GM18951 (cell line): ENCODE data around the gene RASSF4.

Experiments
- POLR2A ChIP-seq: IDR thresholded peaks from 4 replicates; pipeline ENCODE4 v1.6.1; 2011; ENCODE audit warnings: mild to moderate bottlenecking; ENCODE audit not compliant: insufficient read length, insufficient read depth; ENCODE audit errors: extremely low read depth
- in situ Hi-C: fragments of 300-500 bp; cut with MboI; formaldehyde crosslinking; loops from one replicate; pipeline ENCODE4 v1.12.0; 2022; ENCODE audit warnings: low sequenced_read_pairs, mixed read lengths, inconsistent platforms; ENCODE audit not compliant: unreplicated experiment

RASSF4 gene

GRCh38 chr10:44944354-44944753 lies 15.2 kb upstream of the RASSF4 start:
- no peak for TF ChIP-seq POLR2A
- in situ Hi-C loops = no loop called here

- in situ Hi-C loops = no loop called here
- TF ChIP-seq POLR2A = no peak
These were observed 13.4 kb upstream of the RASSF4 start for GRCh38 chr10:44946205-44946604.

- in situ Hi-C loops = no loop called here
These were observed 12.0 kb upstream of the RASSF4 start for GRCh38 chr10:44947371-44948152.

GRCh38 chr10:44948642-44949041 lies 11.0 kb upstream of the RASSF4 start:
- no peak for TF ChIP-seq POLR2A
- in situ Hi-C loops = no loop called here

More at GRCh38 chr10:44947371-44948152, 12.0 kb upstream of the RASSF4 start:
- TF ChIP-seq POLR2A = no peak

- in situ Hi-C loops = no loop called here
- TF ChIP-seq POLR2A = no peak
These were observed 10.3 kb upstream of the RASSF4 start for GRCh38 chr10:44949127-44949802.

- in situ Hi-C loops = no loop called here
- TF ChIP-seq POLR2A = no peak
These were observed 9.7 kb upstream of the RASSF4 start for GRCh38 chr10:44949915-44950314.

GRCh38 chr10:44950326-44951225 lies 9.0 kb upstream of the RASSF4 start:
- peak; percentile 11 for TF ChIP-seq POLR2A
- in situ Hi-C loops = no loop called here

- TF ChIP-seq POLR2A = no peak
- in situ Hi-C loops = no loop called here
These were observed 7.9 kb upstream of the RASSF4 start for GRCh38 chr10:44951576-44952226.

- TF ChIP-seq POLR2A = no peak
- in situ Hi-C loops = no loop called here
These were observed 6.8 kb upstream of the RASSF4 start for GRCh38 chr10:44952779-44953231.

- in situ Hi-C loops = no loop called here
- no peak for TF ChIP-seq POLR2A
These were observed 5.6 kb upstream of the RASSF4 start for GRCh38 chr10:44954042-44954441.

- in situ Hi-C loops = no loop called here
- no peak for TF ChIP-seq POLR2A
These were observed 4.6 kb upstream of the RASSF4 start for GRCh38 chr10:44954962-44955361.

- TF ChIP-seq POLR2A = no peak
- in situ Hi-C loops = no loop called here
These were observed 4.1 kb upstream of the RASSF4 start for GRCh38 chr10:44955413-44956070.

- TF ChIP-seq POLR2A = no peak
- in situ Hi-C loops = no loop called here
These were observed 3.4 kb upstream of the RASSF4 start for GRCh38 chr10:44956226-44956625.
